Ovary (tissue), 3 donors: ENCODE data around the gene PRRG2.

Experiments
- CTCF ChIP-seq, 3 donors: fragments of 450-650 bp in 2 of 3; fragments of 200-600 bp in 1 of 3; IDR thresholded peaks; one replicate each; pipeline versions ENCODE4 v1.5.1 to v1.8.0; 2016 to 2022; ENCODE audit warnings: antibody characterized with exemption in 3 of 3, mild to moderate bottlenecking in 1 of 3
- EP300 ChIP-seq: sonication (generic); formaldehyde crosslinking; IDR thresholded peaks from one replicate; pipeline ENCODE4 v1.6.1; 2017; ENCODE audit warnings: antibody characterized with exemption
- POLR2A ChIP-seq: fragments of 450-650 bp; IDR thresholded peaks from one replicate; pipeline ENCODE4 v1.6.1; 2017; ENCODE audit warnings: antibody characterized with exemption, mild to moderate bottlenecking, moderate library complexity
- donor health status: DM: no; HTN: no; CAD: no.

DNA sequence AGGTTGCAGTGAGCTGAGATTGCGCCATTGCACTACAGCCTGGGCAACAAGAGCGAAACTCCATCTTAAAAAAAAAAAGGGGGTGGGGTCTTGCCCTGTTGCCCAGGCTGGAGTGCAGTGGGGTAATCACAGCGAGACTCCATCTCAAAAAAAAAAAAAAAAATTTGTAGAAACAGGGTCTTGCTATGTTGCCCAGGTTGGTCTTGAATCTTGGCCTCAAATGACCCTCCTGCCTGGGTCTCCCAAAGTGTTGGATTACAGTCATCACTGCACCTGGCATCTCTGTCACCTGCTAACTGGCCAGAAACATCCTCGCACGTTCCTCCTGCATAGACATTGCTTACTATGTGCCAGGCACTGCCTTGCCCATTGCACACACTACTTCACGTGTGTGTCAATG, 39.2 kb upstream of the PRRG2 start:
- TF ChIP-seq POLR2A: no peak
- TF ChIP-seq CTCF (IDR thresholded peaks at IDR 0.05): no peak
- TF ChIP-seq EP300: no peak
